ENCODE data around the gene MASTL.

Gene MASTL

DNA sequence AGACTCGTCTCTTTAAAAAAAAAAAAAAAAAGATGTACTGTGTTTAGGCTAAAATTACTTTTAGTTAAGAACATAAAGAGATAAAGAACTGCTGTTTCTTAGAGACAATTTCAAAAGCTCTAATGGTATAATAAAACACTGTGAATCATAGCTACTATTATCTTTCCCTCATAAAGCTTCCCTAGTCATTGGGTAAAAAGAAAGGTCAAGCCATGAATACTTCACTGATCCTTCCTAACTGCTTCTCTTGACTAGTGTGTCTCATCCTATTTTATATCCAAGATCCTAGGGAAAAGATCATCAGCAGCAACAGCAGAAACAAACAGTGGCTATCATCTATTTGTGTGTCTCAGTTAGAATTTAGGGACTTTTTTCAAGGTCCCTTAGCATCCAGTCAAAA lies 11.5 kb upstream of the MASTL start:
- H2BK120ac ChIP-seq (ENCODE audit: insufficient read depth, low read length, poor library complexity) = no peak overlapping the region
- H4K12ac ChIP-seq (ENCODE audit: low read depth, low read length) = no peak overlapping the region
- no peak overlapping the region for H4K8ac ChIP-seq (ENCODE audit: low read depth, low read length)
- no peaks in the 10 kb centered on the region for H3K4me1 ChIP-seq (ENCODE audit: control insufficient read depth in 1 of 2, insufficient read depth in 2 of 2, low read length in 2 of 2)
- no peak overlapping the region for H3K27ac ChIP-seq (ENCODE audit: low read depth, low read length)
- H3K4me3 ChIP-seq (ENCODE audit: low read depth, low read length) = no peak overlapping the region
- H2AK5ac ChIP-seq (ENCODE audit: low read length) = no peak overlapping the region
- no peaks in the 10 kb centered on the region for H3K9me3 ChIP-seq (ENCODE audit: insufficient read depth, low read depth, low read length)
- no CpG with 5 or more reads among the region's 1 CpG for WGBS (ENCODE audit: extremely low coverage, insufficient coverage, insufficient read length)
- no peaks in the 10 kb centered on the region for H3K27me3 ChIP-seq (ENCODE audit: insufficient read depth, low read length)
- H3K36me3 ChIP-seq (ENCODE audit: control insufficient read depth in 1 of 2, insufficient read depth in 2 of 2, low read length in 2 of 2) = peaks cover 27 to 35% of the 10 kb centered on the region in 2 experiments
- no peak overlapping the region for H3K18ac ChIP-seq (ENCODE audit: low read length)
- no peak overlapping the region for H3K4me2 ChIP-seq (ENCODE audit: low read length)
- no peak overlapping the region for H3K4ac ChIP-seq (ENCODE audit: low read depth, low read length)
- H3K79me2 ChIP-seq (ENCODE audit: control insufficient read depth, insufficient read depth, low read length, poor library complexity) = no peaks in the 10 kb centered on the region
- H3K23ac ChIP-seq (ENCODE audit: low read length) = no peak overlapping the region
- H2BK12ac ChIP-seq (ENCODE audit: low read length) = no peak overlapping the region
- H3K9ac ChIP-seq (ENCODE audit: low read length) = no peak overlapping the region
- no peaks in the 10 kb centered on the region for H3K79me1 ChIP-seq (ENCODE audit: low read length)
- H3K14ac ChIP-seq (ENCODE audit: low read length) = no peak overlapping the region
- no peak overlapping the region for H4K91ac ChIP-seq (ENCODE audit: low read depth, low read length)
- DNase-seq = no peak
- no peak overlapping the region for H2BK5ac ChIP-seq (ENCODE audit: low read depth, low read length, poor library complexity)
- H2AFZ ChIP-seq (ENCODE audit: insufficient read depth, low read length, poor library complexity) = no peak overlapping the region

DNA sequence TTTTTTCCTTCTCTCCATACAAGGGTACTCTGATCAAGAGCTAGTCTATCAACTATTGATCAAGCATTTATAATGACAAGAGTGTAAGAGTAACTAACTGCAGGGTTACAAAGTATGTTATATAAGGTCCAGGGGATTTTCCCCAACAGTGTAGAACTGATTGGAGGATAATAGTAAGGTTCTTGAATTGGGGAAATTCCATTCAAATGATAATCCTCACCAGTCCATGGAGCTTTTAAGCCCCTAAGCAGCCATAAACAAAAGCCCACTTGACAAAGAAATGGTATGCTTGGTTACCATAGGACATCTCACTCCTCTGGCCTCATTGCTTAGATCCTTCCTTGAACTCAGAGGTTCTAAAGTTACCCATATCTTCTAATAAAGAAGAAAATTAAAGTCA lies 9.2 kb upstream of the MASTL start:
- H2BK12ac ChIP-seq (ENCODE audit: low read length) = no peak overlapping the region
- H3K14ac ChIP-seq (ENCODE audit: low read length) = no peak overlapping the region
- no peak overlapping the region for H4K91ac ChIP-seq (ENCODE audit: low read depth, low read length)
- H3K27me3 ChIP-seq (ENCODE audit: insufficient read depth, low read length) = no peaks in the 10 kb centered on the region
- H3K4me2 ChIP-seq (ENCODE audit: low read length) = no peak overlapping the region
- no peak overlapping the region for H3K23ac ChIP-seq (ENCODE audit: low read length)
- no peak overlapping the region for H2BK120ac ChIP-seq (ENCODE audit: insufficient read depth, low read length, poor library complexity)
- H2BK5ac ChIP-seq (ENCODE audit: low read depth, low read length, poor library complexity) = no peak overlapping the region
- no peak overlapping the region for H2AK5ac ChIP-seq (ENCODE audit: low read length)
- H3K79me2 ChIP-seq (ENCODE audit: control insufficient read depth, insufficient read depth, low read length, poor library complexity) = peaks cover 2% of the 10 kb centered on the region
- H3K27ac ChIP-seq (ENCODE audit: low read depth, low read length) = no peak overlapping the region
- no peak for DNase-seq
- H4K8ac ChIP-seq (ENCODE audit: low read depth, low read length) = no peak overlapping the region
- peaks cover 27 to 34% of the 10 kb centered on the region in 2 experiments for H3K36me3 ChIP-seq (ENCODE audit: control insufficient read depth in 1 of 2, insufficient read depth in 2 of 2, low read length in 2 of 2)
- no peak overlapping the region for H3K9ac ChIP-seq (ENCODE audit: low read length)
- H2AFZ ChIP-seq (ENCODE audit: insufficient read depth, low read length, poor library complexity) = no peak overlapping the region
- no peak overlapping the region for H4K12ac ChIP-seq (ENCODE audit: low read depth, low read length)
- no peak overlapping the region for H3K4ac ChIP-seq (ENCODE audit: low read depth, low read length)
- H3K4me3 ChIP-seq (ENCODE audit: low read depth, low read length) = no peak overlapping the region
- H3K18ac ChIP-seq (ENCODE audit: low read length) = no peak overlapping the region
- no peaks in the 10 kb centered on the region for H3K9me3 ChIP-seq (ENCODE audit: insufficient read depth, low read depth, low read length)
- H3K4me1 ChIP-seq (ENCODE audit: control insufficient read depth in 1 of 2, insufficient read depth in 2 of 2, low read length in 2 of 2) = no peaks in the 10 kb centered on the region
- no peaks in the 10 kb centered on the region for H3K79me1 ChIP-seq (ENCODE audit: low read length)

DNA sequence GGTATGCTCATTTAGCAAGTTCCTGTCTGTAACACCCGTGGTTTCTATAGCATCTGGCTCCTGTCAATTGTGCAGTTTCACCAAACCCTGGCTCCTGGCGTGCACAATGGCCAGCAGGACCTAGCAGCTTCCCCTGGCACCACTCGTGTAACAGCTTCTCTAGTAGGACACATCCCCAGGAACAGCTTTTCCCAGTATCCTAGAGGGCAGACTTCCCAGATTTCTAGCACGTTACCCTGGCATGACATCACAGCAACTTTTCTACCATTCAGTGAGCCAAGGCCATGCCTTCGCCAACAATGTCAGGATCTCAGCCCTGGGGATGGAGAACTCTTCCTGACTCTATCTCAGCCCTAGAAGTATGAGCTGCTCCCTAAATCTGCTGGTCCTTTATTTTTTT lies 7.5 kb upstream of the MASTL start:
- H4K8ac ChIP-seq (ENCODE audit: low read depth, low read length) = no peak overlapping the region

DNA sequence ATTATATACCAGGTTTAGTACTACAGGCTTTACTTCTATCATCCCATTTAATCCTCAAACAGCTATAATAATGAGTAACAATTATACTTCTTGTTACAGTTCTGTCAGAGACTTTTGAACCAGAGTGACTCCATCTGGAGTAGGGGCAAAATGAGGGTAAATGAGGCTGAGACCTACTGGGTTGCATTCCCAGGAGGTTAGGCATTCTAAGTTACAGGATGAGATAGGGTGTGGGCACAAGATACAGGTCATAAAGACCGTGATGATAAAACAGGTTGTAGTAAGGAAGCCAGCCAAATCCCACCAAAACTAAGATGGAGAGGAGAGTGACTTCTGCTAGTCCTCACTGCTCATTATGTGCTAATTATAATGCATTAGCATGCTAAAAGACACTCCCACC lies 4.9 kb upstream of the MASTL start:
- H2BK5ac ChIP-seq (ENCODE audit: low read depth, low read length, poor library complexity) = no peak overlapping the region
- H3K27ac ChIP-seq (ENCODE audit: low read depth, low read length) = no peak overlapping the region
- H4K91ac ChIP-seq (ENCODE audit: low read depth, low read length) = no peak overlapping the region
- no peak overlapping the region for H3K4me3 ChIP-seq (ENCODE audit: low read depth, low read length)
- no peak overlapping the region for H3K18ac ChIP-seq (ENCODE audit: low read length)
- peaks cover 10% of the 10 kb centered on the region for H3K79me1 ChIP-seq (ENCODE audit: low read length)
- no peaks in the 10 kb centered on the region for H3K9me3 ChIP-seq (ENCODE audit: insufficient read depth, low read depth, low read length)
- no peak overlapping the region for H2BK120ac ChIP-seq (ENCODE audit: insufficient read depth, low read length, poor library complexity)
- H2BK12ac ChIP-seq (ENCODE audit: low read length) = no peak overlapping the region
- H3K4ac ChIP-seq (ENCODE audit: low read depth, low read length) = peak overlapping the region; percentile 82
- H3K14ac ChIP-seq (ENCODE audit: low read length) = no peak overlapping the region
- H3K27me3 ChIP-seq (ENCODE audit: insufficient read depth, low read length) = no peaks in the 10 kb centered on the region
- WGBS (ENCODE audit: extremely low coverage, insufficient coverage, insufficient read length) = no CpG with 5 or more reads among the region's 1 CpG
- no peaks in the 10 kb centered on the region for H3K4me1 ChIP-seq (ENCODE audit: control insufficient read depth in 1 of 2, insufficient read depth in 2 of 2, low read length in 2 of 2)
- H2AFZ ChIP-seq (ENCODE audit: insufficient read depth, low read length, poor library complexity) = no peak overlapping the region
- H4K8ac ChIP-seq (ENCODE audit: low read depth, low read length) = no peak overlapping the region
- no peak overlapping the region for H3K9ac ChIP-seq (ENCODE audit: low read length)
- H3K79me2 ChIP-seq (ENCODE audit: control insufficient read depth, insufficient read depth, low read length, poor library complexity) = peaks cover 13% of the 10 kb centered on the region
- H3K4me2 ChIP-seq (ENCODE audit: low read length) = no peak overlapping the region
- DNase-seq = peak; percentile 51 to 68
- H2AK5ac ChIP-seq (ENCODE audit: low read length) = no peak overlapping the region
- H4K12ac ChIP-seq (ENCODE audit: low read depth, low read length) = no peak overlapping the region
- no peak overlapping the region for H3K23ac ChIP-seq (ENCODE audit: low read length)
- H3K36me3 ChIP-seq (ENCODE audit: control insufficient read depth in 1 of 2, insufficient read depth in 2 of 2, low read length in 2 of 2) = peaks cover 11 to 21% of the 10 kb centered on the region in 2 experiments

More for the DNA sequence above, 7.5 kb upstream of the MASTL start:
- Histone ChIP-seq H3K27me3 (ENCODE audit: insufficient read depth, low read length) (no peaks in the 10 kb centered on the region), H3K18ac (ENCODE audit: low read length) (no peak overlapping the region), H3K79me1 (ENCODE audit: low read length) (no peaks in the 10 kb centered on the region), H3K4me1 (ENCODE audit: control insufficient read depth in 1 of 2, insufficient read depth in 2 of 2, low read length in 2 of 2) (no peaks in the 10 kb centered on the region), H3K4me2 (ENCODE audit: low read length) (no peak overlapping the region), H2BK5ac (ENCODE audit: low read depth, low read length, poor library complexity) (no peak overlapping the region), H3K4me3 (ENCODE audit: low read depth, low read length) (no peak overlapping the region), H3K9me3 (ENCODE audit: insufficient read depth, low read depth, low read length) (no peaks in the 10 kb centered on the region), H3K36me3 (ENCODE audit: control insufficient read depth in 1 of 2, insufficient read depth in 2 of 2, low read length in 2 of 2) (peaks cover 22 to 28% of the 10 kb centered on the region in 2 experiments), H3K9ac (ENCODE audit: low read length) (no peak overlapping the region), H3K79me2 (ENCODE audit: control insufficient read depth, insufficient read depth, low read length, poor library complexity) (peaks cover 5% of the 10 kb centered on the region), H2AFZ (ENCODE audit: insufficient read depth, low read length, poor library complexity) (no peak overlapping the region), H2BK12ac (ENCODE audit: low read length) (no peak overlapping the region), H3K23ac (ENCODE audit: low read length) (no peak overlapping the region), H2BK120ac (ENCODE audit: insufficient read depth, low read length, poor library complexity) (no peak overlapping the region), H4K12ac (ENCODE audit: low read depth, low read length) (no peak overlapping the region), H3K14ac (ENCODE audit: low read length) (no peak overlapping the region), H2AK5ac (ENCODE audit: low read length) (no peak overlapping the region), H4K91ac (ENCODE audit: low read depth, low read length) (no peak overlapping the region), H3K27ac (ENCODE audit: low read depth, low read length) (no peak overlapping the region), H3K4ac (ENCODE audit: low read depth, low read length) (no peak overlapping the region)
- WGBS (ENCODE audit: extremely low coverage, insufficient coverage, insufficient read length) = no CpG with 5 or more reads among the region's 5 CpGs
- DNase-seq = no peak
